Dedifferentiated amniotic fluid mesenchymal stem cell (primary cell): ENCODE measurements around the gene NDUFS6.
"Not testable (repeated sequence)": the region's sequence is repeated elsewhere in the genome, so short reads cannot be mapped to it uniquely, and the experiment has no call there.

Experiments
- DNase-seq: peaks from one replicate; pipeline ENCODE4 v3.0.0-alpha.2; 2016; ENCODE audit errors: extremely low spot score

Gene NDUFS6

DNA sequence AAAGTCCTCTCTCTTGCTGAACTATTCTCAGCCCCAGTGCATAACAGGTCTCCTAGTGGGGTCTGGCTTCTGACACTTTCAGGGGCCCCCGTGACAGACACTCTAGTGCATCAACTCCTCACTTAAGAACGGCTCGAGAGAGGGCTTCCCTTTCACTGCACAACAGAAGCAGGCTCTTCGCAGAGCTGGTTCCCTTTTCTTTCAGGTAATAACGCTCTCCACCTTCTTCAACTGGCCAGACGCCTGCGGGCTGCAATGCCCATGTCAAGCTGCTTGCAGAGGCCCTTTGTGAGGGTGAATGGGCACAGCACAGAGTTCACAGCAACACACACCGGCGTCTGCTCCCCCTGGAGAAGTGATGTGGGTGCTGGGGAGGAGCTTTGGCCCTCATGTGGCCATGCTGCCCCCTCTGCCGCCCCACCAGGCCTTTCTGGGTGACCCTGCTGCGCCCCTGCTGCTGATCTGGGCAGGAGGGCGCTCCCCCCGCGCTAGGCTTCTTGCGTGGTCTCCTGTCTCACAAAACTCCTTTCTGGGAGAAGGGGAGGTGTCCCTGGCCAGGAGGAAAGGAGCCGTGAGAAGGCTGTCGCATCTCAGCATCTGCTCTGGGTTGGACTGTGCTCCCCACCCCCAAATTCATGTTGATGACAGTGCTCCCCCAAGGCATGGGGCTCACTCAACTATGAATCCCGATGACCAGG is 4.0 kb upstream of the NDUFS6 start:
- DNase-seq = no peak

DNA sequence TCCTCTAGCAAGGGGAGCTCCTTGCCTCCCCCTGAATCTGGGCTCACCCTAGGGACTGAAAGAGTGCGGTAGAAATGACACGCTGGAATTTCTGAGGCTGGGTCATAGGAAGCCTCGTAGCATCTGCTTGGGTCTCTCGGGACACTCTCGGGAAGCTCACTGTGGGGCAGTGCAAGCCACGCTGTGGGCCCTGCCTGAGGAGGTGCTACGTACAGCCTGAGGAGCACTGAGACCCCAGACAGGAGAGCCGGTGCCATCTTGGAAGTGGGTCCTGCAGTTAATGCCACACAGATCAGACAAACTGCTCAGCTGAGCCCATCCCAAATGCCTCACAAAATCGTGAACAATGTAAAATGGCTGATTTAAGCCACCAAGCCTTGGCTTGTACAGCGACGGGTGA is 3.4 kb upstream of the NDUFS6 start:
- DNase-seq = no peak

DNA sequence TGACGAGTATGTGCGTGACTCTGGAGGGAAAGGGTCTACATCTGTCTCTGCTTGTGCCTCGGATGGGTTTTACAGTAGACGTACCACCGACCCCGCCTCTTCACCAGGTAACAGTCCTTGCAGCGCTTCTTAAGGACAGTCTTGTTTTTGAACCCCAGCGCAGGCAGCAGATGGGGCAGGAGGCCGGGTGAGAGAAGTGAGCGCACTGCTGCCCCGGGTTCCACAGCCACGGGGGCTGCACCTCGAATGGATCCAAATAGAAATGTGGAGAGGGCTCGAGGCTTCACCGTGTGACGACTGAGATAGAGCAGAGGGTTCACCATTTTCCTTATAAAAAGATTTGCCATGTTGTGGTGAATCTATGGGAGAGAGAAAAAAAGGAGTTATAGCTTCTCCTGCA is 2.6 kb upstream of the NDUFS6 start:
- DNase-seq = not testable (repeated sequence)

DNA sequence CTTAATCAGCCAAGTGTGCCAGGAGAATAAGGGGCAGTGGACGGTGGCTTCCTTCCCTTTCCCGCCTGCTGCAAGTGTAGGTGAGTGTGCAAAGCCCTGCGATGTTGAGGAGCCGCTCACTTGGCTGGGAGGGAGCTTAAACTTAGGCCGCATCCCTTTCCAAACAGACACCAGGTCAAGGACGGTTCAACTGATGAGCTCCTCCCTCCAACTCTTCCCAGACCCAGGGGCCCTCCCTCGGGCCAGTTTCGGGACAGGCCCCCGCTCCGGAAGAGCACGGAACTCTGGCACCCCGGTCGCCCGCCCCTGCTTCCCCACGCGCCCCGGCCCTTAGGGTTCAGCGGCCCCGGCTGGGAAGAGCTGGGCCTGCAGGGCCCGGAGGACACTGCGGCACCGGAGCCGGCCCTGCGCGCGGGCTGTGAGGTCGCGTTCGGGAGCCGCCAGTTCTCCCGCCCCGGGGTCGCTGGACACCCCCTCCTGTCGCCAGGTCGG is 2.1 kb upstream of the NDUFS6 start:
- no peak for DNase-seq

DNA sequence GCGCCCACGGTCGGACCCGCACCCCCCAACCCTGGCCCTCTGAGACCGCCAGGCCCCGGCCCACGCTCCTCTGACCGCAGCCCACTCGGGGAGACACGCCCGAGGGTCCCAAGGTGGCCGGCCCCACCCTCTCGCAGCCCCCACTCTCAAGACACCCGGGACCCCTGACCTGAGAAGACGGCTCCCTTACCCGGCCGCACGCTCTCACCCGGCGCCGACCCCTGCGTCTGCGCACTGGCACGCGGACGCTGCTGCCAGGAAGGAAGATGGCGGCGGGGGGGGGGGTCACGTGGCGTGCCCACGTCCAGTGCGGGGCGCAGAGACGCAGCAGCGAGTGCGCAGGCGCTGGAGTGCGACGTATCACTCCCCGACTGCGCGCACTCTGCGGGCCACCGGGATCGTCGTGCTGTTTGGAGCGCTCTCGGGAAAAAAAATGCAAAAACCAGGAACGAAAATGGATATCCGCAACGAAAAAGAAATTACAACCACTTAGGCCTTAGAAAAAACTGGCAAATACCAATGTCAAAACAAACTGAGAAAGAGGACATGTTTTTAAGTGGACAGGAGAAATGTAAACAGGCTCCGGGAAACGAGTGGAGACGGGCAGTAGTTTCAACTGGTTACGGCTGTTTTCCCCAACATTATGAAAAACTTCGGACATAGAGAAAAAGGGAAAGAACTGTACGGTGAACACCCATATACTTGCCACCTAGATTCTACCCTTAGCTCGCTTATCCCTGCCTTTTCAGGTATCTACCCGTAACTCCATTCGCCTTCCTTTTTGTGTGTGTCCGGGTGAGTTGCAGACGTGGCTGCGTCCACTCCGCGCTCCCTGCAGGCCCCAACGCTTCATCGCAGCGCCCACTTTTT is 1.4 kb upstream of the NDUFS6 start, which contains the start of gene MRPL36:
MRPL36 (minus strand) TSS at position 236 of the 870 bp plus-strand sequence. CDS start 902 bp downstream, outside the sequence.
- peak; percentile 75 for DNase-seq

DNA sequence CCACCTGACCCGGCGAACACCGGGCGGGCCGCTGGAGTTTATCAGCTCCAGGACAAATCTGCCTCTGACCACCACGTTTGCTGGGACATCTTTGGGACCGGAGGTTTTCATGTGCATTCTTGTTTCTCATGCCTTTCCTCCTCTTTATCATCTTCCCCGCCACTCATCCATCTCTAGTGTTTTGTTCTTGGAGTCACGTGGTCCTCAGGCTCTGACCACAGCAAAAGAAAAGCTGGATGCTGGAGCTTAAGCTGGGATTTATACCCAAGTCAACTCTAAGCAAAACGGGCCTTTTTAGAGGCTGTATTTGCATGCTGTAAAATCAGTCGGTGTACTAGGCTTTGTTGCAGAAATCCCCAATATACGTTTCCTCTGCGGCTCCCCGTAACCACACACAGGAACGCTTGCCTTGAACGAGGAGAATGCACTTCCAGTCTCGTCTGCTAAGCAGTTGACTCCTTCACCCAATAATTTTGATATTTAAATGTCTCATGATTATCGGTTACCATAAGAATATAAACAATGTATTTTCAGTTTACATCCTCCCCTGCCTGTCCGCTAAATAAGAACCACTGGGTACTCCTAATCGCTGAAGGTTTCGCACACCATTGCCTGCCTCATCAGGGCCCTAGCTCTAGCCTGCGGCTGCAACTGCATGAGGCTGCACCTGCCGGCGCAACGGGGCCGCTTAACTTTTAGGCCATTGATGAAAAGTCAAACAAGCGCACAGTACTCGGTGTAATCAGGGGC is 560 bp upstream of the NDUFS6 start:
- DNase-seq = peak; percentile 31

DNA sequence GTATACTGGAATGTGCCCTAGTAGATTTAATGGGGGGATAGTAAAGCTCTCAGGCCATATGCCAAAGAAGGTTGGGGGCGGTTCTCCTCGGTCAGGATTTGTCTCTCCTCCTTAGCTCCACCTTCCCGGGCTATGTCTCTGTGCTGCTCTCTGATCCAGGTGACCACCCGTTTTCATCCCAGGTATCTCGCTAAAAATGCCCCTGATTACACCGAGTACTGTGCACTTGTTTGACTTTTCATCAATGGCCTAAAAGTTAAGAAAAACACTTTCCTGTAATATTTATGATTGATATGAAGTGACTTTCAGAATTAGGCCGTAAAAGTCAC is 724 bp downstream of the NDUFS6 start:
- no peak for DNase-seq

DNA sequence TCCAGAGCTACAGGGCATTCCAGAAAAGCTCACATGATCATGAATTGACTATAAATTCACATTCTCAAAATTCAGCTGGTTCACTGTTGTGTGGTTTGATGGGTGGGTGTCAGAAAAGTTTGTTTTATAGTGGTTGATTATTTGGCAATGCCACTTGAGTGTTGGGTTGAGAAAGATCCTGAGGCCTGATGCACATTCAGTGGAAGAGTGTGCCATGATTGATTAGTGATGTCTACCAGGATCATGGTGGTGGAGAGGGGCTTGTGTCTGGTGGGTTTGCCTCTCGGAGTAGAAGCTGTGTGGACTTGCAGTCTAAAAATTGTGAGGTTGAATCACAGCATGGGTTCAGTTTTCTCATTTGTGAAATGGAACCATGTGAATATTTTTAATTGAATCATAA is 2.0 kb downstream of the NDUFS6 start:
- no peak for DNase-seq

DNA sequence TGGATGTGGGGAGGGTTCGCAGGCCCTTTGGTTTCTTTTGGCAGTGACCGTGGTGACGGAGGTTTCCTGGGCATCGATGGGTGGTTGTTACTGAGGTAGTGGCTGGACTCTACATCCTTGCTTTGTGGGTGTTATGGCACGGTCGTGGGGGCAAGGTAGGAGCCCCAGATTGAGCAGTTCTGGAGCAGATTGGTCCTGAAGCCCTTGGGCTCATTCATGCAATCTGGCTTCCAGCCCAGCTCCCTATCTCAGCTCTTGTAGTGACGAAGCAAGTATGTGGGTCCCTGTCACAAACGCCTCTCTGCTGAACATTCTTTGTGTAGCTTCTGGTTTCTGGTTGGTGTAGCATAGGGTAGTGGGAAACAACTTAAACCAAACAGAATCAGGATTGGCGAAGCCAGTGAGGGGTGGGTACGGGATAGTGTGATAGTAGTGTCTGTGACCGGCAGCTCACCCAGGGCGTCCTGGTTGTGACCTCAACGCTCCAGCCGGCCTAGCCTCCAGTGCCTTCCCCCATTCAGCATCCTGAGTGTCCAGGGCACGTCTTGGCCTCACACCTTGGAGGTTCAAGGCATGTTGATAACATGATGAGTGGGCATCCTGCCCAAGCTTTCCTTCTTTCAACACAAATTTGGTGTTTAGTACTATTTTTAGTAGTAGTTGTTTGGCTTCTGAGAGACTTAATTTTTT is 2.9 kb downstream of the NDUFS6 start:
- no peak for DNase-seq

DNA sequence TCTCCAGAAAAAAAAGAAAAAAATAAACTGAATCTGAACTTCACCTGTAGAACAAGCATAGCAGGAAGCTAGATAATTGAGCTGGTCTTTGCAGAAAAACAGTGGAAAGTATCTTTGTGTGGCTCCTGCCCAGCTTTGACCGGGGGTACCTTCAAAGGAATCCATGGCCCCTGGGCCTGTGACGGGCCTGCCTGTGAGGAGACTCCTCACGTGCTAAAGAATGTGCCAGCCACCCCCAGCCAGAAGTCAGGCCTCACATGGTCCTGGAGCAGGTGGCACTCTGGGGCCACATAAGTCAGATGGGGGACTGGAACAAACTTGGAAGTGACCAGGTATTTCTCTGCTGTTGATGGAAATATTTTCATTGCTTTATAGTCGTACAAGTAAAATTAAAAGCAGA is 4.1 kb downstream of the NDUFS6 start:
- DNase-seq = no peak

DNA sequence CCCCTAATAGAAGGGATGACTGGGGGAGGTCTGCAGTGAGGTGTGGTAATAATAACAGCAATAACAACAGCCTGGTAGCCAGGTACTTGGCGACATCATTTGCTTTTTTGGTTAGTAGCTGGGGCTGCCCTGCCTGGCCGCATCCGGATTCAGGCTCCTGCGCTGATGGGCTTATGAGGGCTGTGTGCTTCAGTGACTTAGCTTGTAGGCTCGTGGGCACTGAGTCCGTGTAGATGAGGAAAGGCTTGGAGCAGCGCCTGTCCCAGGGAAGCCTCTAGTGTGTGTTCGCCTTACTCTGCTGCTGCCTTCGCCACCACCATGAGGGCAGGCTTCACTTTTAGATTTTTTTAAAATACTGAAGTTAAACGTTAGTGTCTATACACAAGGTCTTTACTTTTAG is 4.5 kb downstream of the NDUFS6 start:
- DNase-seq = no peak

DNA sequence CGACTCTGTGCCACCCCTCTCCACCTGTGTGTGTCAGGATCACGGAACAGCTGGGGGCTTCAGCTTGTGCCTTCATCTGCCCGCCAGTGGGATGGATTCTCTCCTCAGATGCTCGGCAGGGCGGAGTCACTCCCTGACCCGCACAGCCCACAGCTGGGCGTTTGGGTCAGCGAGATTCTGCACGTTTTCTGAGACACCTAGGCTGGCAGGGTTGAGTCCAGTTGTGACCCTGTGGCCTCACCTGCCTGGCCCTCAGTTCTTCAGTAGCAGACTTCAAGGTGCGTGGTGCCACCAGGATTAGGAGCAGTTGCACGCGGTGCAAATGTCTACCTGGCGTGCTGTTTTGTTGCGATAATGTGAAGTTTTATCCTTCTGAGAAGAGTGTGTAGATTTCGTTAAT is 5.0 kb downstream of the NDUFS6 start:
- DNase-seq = no peak

DNA sequence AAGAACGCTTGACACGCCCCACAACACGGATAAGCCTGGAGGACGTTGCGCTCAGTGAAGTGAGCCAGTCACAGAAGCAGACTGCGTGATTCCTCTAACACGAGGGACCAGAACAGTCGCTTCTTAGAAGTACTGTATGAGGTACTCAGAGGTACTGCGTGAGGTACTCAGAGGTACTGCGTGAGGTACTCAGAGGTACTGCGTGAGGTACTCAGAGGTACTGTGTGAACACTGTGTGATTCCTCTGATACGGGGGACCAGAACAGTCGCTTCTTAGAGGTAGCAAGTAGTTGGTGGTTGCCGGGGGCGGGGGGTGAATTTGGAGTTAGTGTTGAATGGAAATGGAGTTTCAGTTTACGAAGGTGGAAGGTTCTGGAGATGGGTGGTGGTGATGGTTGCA is 5.8 kb downstream of the NDUFS6 start:
- no peak for DNase-seq

DNA sequence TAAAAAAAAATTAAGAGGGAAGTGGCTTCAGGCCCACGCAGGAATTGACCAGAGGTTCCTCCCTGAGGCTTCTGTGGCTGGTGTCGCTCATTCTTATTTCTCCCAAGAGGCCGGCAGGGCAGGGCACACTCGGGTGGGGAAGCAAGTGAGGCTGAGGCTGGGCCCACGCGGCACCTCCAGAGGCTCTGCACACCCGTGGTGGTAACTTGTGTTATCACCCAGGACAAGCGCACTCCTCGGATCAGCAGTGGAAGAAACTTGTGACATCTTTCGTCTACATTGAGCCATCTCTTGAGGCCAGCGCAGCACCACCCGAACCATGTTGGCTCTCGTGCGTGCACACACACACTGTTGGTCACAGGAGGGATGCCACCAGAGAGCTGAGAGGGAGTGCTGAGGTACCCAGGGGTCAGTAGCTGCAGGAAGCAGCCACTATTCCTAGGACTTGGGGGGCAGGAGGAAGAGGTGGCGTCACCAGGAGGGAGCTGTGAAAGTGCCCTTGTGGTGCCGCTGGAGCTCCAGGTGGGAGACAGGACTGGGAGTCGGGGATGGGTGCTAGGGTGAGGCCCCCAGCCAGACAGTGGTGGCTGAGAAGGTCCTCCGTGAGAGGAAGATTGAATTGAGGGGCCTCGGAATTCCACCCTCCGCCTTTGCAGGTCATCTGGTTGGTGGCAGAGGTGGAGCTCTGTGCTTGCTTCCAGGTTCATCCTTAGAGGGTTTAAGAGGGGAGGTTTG is 6.4 kb downstream of the NDUFS6 start:
- no peak for DNase-seq

DNA sequence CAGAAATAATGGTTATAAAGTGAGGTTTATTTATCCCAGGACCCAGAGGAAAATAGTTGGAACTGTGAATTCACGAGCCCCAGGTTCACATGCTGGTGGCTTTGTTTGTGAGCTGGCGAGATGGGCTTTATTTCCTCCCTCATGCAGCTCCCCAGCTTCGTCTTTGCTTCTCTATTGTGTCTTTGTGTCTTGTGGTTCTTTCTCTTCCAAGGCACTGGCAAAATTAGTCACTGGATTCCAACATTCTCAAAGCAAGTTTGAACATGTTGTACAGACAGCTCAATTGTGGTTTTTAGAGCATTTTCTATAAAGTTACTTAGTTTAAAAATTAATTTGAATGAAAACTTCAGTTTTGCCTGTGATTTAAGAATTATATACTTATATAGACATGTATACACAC is 7.2 kb downstream of the NDUFS6 start:
- DNase-seq = no peak

DNA sequence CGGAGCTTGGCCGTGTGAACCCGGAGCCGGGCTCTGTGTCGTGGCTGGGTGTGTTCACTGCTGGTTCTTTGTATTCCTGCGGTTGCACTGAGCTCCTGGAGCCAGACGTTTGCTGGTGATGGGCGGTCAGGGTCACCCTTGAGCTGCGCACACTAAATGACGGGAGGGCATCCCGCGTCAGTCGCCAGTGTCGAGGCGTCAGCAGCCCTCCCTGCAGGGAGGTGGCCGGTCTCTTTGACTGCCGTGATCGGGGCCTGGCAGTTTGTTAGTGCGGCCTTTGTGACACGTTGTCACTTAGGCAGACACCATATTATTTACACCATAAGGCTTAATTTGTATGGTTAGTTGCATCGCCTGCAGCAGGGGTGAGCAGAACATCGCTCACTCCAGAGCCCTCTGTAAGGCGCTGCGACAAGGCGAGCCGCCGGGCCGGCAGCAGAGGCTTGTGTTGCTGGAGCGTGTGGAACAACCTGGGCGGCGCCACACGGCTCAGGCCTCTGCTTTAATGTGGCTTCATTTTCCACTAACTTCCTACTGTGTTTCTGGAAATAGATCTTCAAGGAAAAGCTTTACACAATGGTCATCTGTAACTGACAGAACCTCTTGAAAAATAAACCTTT is 8.3 kb downstream of the NDUFS6 start:
- DNase-seq = no peak

DNA sequence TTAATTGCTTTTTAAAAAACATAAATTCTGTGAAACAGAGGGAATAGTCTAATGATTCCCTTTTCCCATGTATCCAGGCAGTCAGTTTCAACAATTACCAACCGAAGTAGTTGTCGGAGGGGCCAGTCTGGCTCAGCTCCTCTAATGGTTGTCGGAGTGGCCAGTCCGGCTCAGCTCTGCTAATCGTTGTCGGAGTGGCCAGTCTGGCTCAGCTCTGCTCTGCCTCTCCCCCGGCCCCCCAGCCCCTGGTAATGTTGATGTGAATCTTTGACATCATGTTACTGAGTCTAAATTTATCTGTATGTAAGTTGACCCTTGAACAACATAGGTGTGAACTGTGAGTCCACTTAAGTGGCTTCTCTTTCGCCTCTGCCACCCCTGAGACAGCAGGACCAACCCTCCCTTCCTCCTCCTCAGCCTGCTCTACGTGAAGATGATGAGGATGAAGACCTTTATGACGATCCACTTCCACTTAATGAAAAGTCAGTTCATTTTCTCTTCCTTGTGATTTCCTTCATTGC is 9.4 kb downstream of the NDUFS6 start:
- no peak for DNase-seq

DNA sequence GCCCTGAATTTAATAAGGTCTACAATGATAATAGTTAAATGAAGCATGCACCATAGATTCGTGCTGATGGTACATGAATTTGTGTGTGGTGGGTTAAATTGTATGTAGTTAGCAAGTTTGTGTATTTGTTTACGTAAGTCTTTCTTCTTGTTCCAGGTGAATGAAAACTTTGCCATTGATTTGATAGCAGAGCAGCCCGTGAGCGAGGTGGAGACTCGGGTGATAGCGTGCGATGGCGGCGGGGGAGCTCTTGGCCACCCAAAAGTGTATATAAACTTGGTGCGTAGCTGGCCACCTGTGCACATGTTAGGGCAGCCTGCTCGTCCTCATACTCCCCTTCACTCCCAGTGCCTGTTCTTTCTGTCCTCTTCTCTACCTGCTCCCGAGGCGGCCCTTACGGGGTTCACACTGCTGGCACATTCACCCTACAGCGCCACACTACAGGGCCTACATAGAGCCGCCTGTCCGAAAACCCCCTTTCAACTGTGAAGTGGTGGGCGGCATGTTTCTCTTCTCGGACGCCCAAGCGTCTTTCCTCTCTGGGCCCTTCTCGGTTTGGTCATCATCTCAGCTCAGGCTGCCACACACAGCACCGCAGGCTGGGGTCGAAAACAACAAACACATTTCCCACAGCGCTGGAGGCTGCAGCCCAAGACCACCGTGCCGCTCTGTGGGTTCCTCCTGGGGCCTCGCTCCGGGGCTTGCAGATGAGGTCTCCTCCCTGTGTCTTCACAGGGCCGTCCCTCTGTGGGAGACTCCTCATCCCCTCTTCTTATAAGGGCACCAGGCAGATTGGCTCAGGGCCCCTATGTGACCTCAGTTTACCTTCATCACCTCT is 13.2 kb downstream of the NDUFS6 start:
- no peak for DNase-seq

DNA sequence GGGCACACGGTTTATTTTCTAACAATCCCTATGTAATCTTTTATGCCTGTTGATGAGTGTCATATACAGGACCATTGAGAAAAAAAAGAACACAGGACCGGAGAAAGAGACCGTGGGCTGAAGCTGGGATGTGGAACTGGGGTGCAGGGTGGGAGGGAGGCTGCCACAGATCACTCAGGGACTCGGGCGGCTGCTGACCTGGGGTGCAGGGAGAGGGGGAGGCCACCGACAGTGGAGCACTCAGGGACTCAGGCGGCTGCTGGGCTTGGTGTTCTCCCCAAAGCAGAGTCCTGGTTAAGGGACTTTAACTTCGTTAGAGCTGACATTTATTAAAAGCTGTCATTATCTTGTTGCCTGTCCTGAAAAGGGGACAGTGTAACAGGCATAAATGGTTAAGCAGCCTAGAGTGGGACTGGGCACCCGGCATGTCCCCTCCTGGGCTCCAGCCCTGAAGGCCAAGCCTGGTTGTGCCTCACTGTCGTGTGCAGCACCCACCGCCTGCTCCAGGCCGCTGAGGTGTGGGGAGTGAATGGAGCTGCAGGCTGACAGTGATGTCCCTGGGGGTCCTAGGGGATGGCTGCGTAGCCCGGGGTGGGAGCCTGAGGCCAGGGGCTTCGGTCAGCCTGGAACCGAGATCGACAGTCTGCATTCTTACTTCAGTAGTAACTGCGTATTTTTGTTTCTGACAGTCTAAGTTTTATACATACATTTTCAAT is 14.0 kb downstream of the NDUFS6 start:
- no peak for DNase-seq
